AG10803 (cell line): ENCODE measurements around the gene ZNF8.
A peak's percentile ranks its signal among the peaks of the same experiment; 100 is the strongest.
"Not testable (repeated sequence)": the region's sequence is repeated elsewhere in the genome, so short reads cannot be mapped to it uniquely, and the experiment has no call there.

ENCODE experiments used
- DNase-seq: peaks from one replicate; pipeline ENCODE4 v3.0.0; 2010; ENCODE audit warnings: low read depth
- H3K4me3 ChIP-seq: 2 replicates; pipeline ENCODE4 v1.5.1; 2011; ENCODE audit warnings: mild to moderate bottlenecking, low read length, control low read depth
- TF ChIP-seq, protein P1 (sequence below): conservative IDR thresholded peaks from 2 replicates; pipeline ENCODE4 v1.5.1; 2011; ENCODE audit warnings: mild to moderate bottlenecking, low read length, control low read depth, inconsistent platforms

The ZNF8 gene

DNA sequence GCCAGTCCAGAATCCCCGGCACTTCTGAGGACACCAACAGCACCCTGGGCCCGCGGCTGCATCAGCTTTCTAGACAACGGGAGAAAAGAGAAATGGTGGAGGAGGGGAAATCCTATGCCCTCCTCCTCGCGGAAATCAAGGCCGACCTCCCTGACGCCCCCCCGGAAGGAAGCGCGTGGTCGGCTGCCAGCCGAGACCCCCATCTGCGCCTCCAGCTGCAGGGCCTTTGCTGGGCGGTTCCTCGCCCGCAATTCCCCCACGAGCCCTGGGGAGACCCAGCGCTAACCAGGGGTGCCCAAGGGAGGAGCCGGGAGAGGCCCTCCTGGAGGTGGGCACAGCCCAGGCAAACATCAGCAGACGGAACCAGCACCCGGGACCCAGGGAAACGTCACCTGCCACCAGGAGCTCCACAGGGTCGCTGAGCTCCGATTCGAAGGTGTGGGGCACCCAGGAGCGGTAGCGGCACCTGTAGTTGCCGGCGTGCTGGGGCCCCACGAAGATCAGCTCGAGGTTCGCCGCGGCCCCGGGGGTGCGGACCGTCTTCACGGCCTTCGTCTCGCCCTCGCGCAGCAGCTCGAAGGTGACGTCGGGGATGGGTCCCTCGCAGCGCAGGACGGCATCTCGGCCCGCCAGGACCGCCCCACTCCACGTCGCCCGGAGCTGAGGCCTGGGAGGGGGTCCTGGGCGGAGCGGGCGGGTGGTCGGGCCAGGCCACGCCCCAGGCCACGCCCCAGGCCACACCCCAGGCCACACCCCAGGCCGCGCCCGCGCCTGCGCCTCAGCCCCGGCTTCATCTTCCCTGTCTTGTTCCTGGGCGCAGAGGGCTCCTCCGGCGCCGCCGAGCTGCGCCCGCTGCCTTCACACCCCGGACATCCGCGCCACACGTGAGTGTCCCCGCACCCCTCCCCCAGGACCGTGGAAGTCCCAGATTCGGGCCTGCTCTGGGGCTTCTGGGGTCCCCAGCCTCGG is 68.5 kb downstream of the ZNF8 start:
- TF ChIP-seq, protein P1, sequence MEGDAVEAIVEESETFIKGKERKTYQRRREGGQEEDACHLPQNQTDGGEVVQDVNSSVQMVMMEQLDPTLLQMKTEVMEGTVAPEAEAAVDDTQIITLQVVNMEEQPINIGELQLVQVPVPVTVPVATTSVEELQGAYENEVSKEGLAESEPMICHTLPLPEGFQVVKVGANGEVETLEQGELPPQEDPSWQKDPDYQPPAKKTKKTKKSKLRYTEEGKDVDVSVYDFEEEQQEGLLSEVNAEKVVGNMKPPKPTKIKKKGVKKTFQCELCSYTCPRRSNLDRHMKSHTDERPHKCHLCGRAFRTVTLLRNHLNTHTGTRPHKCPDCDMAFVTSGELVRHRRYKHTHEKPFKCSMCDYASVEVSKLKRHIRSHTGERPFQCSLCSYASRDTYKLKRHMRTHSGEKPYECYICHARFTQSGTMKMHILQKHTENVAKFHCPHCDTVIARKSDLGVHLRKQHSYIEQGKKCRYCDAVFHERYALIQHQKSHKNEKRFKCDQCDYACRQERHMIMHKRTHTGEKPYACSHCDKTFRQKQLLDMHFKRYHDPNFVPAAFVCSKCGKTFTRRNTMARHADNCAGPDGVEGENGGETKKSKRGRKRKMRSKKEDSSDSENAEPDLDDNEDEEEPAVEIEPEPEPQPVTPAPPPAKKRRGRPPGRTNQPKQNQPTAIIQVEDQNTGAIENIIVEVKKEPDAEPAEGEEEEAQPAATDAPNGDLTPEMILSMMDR = no peak
- peak overlapping the region; percentile 91 for H3K4me3 ChIP-seq
- DNase-seq = peak; percentile 70

DNA sequence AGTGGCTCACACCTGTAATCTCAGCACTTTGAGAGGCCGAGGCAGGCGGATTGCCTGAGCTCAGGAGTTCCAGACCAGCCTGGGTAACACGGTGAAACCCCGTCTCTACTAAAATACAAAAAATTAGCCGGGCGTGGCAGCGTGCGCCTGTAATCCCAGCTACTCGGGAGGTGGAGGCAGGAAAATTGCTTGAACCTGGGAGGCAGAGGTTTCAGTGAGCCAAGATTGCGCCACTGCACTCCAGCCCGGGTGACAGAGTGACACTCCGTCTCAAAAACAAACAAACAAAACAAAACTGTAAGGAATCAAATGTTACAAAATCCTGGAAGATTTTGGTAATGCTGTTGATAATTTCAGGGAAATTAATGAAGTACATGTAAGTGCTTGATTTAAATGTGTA is 69.3 kb downstream of the ZNF8 start:
- not testable (repeated sequence) for DNase-seq
- H3K4me3 ChIP-seq = peak overlapping the region; percentile 91

DNA sequence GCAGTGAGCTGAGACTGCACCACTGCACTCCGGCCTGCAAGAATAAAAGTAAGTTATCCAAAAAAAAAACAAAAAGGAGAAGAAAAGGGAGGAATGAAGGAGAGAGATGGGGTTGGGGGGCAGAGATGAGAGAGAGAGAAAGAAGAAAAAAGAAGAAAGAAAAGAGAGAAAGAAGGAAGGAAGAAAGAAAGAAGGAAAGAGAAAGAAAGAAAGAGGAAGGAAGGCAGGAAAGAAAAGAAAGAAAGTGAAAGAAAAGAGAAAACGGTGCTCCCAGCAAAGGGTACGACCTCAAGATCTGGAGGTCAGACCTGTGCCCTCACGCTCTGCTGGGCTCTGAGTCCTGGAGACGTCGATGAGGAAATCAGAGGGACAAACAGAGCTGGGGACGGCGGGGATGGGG is 70.8 kb downstream of the ZNF8 start:
- TF ChIP-seq, protein P1 = no peak
- no peak overlapping the region for H3K4me3 ChIP-seq
- no peak for DNase-seq

DNA sequence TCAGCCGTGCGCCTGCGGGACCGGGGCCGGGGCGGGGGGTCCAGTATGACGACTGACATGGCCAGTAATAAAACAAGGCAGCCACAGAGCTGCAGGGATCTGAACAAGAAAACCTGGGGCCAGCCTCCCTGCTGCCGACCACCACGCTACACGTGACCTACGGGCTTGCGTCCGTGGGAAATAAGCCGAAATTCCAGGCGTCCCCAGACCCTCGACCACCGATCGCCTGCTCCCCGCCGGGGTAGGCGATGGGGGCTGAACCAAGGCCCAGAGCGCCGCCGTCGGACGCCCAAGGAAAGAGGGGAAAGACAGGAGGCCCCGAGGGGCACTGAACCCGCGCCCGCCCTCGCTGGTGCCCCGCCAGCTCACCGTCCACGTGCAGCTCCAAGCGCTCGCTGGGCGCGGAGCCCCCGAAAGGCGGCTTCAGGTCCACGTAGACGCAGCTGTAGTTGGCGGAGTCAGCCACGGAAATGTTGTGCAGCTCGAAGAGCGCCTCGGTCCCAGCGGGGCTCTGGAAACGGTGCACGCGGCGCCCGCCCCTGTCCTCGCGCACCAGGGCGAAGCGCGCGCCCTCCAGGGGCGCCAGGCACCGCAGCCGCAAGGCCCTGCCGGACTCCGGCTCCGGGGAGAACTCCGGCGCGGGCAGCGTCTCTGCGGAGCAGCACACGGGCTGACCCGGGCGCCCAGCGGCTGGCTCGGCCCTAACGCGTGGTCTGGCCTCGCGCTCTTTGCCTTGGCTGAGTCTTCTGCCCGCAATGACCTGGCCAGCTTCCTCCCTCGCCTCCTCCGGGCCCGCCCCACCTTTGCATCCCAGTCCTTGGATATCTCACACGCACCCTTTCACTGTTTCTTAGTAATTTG is 71.5 kb downstream of the ZNF8 start:
- TF ChIP-seq, protein P1 = no peak
- no peak for DNase-seq
- H3K4me3 ChIP-seq = no peak overlapping the region

DNA sequence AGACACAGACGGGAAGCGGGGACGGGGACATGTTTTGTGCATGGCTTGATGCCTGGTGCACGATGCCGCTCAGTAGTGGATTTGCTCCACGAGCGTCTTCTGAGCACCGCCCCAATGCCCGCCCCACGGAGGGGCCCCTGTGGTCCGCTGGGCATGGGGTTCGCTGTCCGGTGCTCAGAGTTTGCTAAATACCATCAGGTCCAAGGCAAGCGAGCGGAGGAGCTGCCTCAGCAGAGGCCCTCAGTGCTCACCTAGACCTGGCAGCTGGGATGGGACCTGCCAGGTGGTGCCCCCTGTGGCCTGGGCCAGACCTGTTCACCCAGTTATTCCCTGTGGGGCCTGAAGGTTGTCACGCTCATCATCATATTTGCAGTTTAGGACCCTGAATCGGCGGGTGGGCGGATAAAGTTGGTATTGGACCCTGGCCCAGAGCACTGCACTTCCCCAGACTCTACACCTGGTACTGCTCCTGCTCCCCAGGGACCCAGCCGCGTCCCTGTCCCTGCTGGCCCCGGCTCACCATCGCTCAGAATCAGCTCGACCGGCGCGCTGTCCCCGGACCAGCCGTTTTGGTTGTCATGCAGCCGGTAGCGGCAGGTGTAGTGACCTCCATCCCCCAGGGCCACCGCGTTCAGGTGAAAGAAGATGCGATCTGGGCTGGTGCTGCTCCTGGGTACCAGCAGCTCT is 72.3 kb downstream of the ZNF8 start:
- no peak for DNase-seq
- H3K4me3 ChIP-seq = no peak overlapping the region

DNA sequence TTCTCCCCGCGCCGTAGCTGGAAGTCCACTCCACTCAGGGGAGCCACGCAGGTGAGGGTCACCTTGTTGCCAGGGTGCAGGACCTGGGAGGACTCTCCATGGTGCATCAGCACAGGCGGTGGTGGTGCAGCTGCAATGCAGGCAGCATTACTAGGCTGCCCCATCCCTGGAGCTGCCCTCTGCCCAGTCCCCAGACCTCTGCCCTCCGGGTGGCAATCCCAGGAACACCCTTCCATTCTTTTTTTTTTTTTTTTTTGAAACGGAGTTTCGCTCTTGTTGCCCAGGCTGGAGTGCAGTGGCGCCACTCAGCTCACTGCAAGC is 72.8 kb downstream of the ZNF8 start:
- no peak overlapping the region for H3K4me3 ChIP-seq
- TF ChIP-seq, protein P1 = no peak
- DNase-seq = no peak

More for the DNA sequence above, 72.3 kb downstream of the ZNF8 start:
- TF ChIP-seq, protein P1 = no peak
